ENCODE results near the gene KRT82.

KRT82 gene

GRCh38 chr12:52401526-52401925, 4.6 kb downstream of the KRT82 start:
- POLR2A ChIA-PET: no interaction called here

GRCh38 chr12:52400906-52401305, 5.2 kb downstream of the KRT82 start:
- H3K27ac ChIP-seq (ENCODE audit: insufficient read depth in 1 of 2, low read depth in 1 of 2, low read length in 2 of 2, poor library complexity in 1 of 2, severe bottlenecking in 2 of 2): no peak overlapping the region
- no peaks in the 10 kb centered on the region for H3K9me3 ChIP-seq (ENCODE audit: control extremely low read depth in 1 of 5, control insufficient read depth in 4 of 5, insufficient read depth in 2 of 5, low read depth in 1 of 5, low read length in 4 of 5)
- H3K4me1 ChIP-seq (ENCODE audit: control extremely low read depth in 1 of 4, control insufficient read depth in 4 of 4, insufficient read depth in 4 of 4, low read length in 3 of 4): no peaks in the 10 kb centered on the region
- CTCF ChIA-PET: interaction anchor here (0.8 kb wide), 1 partner anchor 12 kb away, joined by 3 read pairs; no protein-coding TSS in a partner anchor
- POLR2A ChIA-PET: no interaction called here
- WGBS (ENCODE audit: insufficient coverage): 99% methylated on average over 8 of the region's 9 CpGs
- peaks cover 0 to 14% (median 3%) of the 10 kb centered on the region in 5 experiments for H3K27me3 ChIP-seq (replicated peaks in 2 of 5; ENCODE audit: control insufficient read depth in 4 of 5, insufficient read depth in 5 of 5, low read length in 4 of 5)
- H3K4me3 ChIP-seq (ENCODE audit: control insufficient read depth in 1 of 7, extremely low read depth in 1 of 7, insufficient read depth in 4 of 7, low read depth in 2 of 7, low read length in 6 of 7): no peak overlapping the region
- DNase-seq: no peak
- no peaks in the 10 kb centered on the region for H3K36me3 ChIP-seq (ENCODE audit: control insufficient read depth in 4 of 4, insufficient read depth in 4 of 4, low read length in 3 of 4)

More at GRCh38 chr12:52401526-52401925, 4.6 kb downstream of the KRT82 start:
- Histone ChIP-seq H3K27me3 (replicated peaks in 2 of 5; ENCODE audit: control insufficient read depth in 4 of 5, insufficient read depth in 5 of 5, low read length in 4 of 5) (peaks cover 0 to 14% (median 3%) of the 10 kb centered on the region in 5 experiments), H3K4me3 (ENCODE audit: control insufficient read depth in 1 of 7, extremely low read depth in 1 of 7, insufficient read depth in 4 of 7, low read depth in 2 of 7, low read length in 6 of 7) (no peak overlapping the region), H3K4me1 (ENCODE audit: control extremely low read depth in 1 of 4, control insufficient read depth in 4 of 4, insufficient read depth in 4 of 4, low read length in 3 of 4) (no peaks in the 10 kb centered on the region), H3K9me3 (ENCODE audit: control extremely low read depth in 1 of 5, control insufficient read depth in 4 of 5, insufficient read depth in 2 of 5, low read depth in 1 of 5, low read length in 4 of 5) (no peaks in the 10 kb centered on the region), H3K36me3 (ENCODE audit: control insufficient read depth in 4 of 4, insufficient read depth in 4 of 4, low read length in 3 of 4) (no peaks in the 10 kb centered on the region), H3K27ac (ENCODE audit: insufficient read depth in 1 of 2, low read depth in 1 of 2, low read length in 2 of 2, poor library complexity in 1 of 2, severe bottlenecking in 2 of 2) (no peak overlapping the region)
- no peak for DNase-seq
- WGBS (ENCODE audit: insufficient coverage): 95% methylated on average over 5 of the region's 5 CpGs
- CTCF ChIA-PET: interaction anchor here (0.8 kb wide), 1 partner anchor 12 kb away, joined by 3 read pairs; no protein-coding TSS in a partner anchor

GRCh38 chr12:52399756-52400155, 6.4 kb downstream of the KRT82 start:
- Histone ChIP-seq H3K4me1 (ENCODE audit: control extremely low read depth in 1 of 4, control insufficient read depth in 4 of 4, insufficient read depth in 4 of 4, low read length in 3 of 4) (no peaks in the 10 kb centered on the region), H3K4me3 (ENCODE audit: control insufficient read depth in 1 of 7, extremely low read depth in 1 of 7, insufficient read depth in 4 of 7, low read depth in 2 of 7, low read length in 6 of 7) (no peak overlapping the region), H3K27ac (ENCODE audit: insufficient read depth in 1 of 2, low read depth in 1 of 2, low read length in 2 of 2, poor library complexity in 1 of 2, severe bottlenecking in 2 of 2) (no peak overlapping the region), H3K27me3 (replicated peaks in 2 of 5; ENCODE audit: control insufficient read depth in 4 of 5, insufficient read depth in 5 of 5, low read length in 4 of 5) (peaks cover 0 to 11% (median 3%) of the 10 kb centered on the region in 5 experiments), H3K9me3 (ENCODE audit: control extremely low read depth in 1 of 5, control insufficient read depth in 4 of 5, insufficient read depth in 2 of 5, low read depth in 1 of 5, low read length in 4 of 5) (no peaks in the 10 kb centered on the region), H3K36me3 (ENCODE audit: control insufficient read depth in 4 of 4, insufficient read depth in 4 of 4, low read length in 3 of 4) (no peaks in the 10 kb centered on the region)
- ChIA-PET POLR2A (no interaction called here), CTCF (interaction anchor here (1.3 to 1.7 kb wide), 2 partner anchors 471 to 480 kb away, joined by 3 to 4 read pairs; no protein-coding TSS in a partner anchor)
- over 99% methylated on average over 16 of the region's 16 CpGs for WGBS (ENCODE audit: insufficient coverage)
- no peak for DNase-seq

GRCh38 chr12:52398176-52398575, 8.0 kb downstream of the KRT82 start:
- Histone ChIP-seq H3K4me1 (ENCODE audit: control extremely low read depth in 1 of 4, control insufficient read depth in 4 of 4, insufficient read depth in 4 of 4, low read length in 3 of 4) (no peaks in the 10 kb centered on the region), H3K36me3 (ENCODE audit: control insufficient read depth in 4 of 4, insufficient read depth in 4 of 4, low read length in 3 of 4) (no peaks in the 10 kb centered on the region), H3K27ac (ENCODE audit: insufficient read depth in 1 of 2, low read depth in 1 of 2, low read length in 2 of 2, poor library complexity in 1 of 2, severe bottlenecking in 2 of 2) (no peak overlapping the region), H3K4me3 (ENCODE audit: control insufficient read depth in 1 of 7, extremely low read depth in 1 of 7, insufficient read depth in 4 of 7, low read depth in 2 of 7, low read length in 6 of 7) (no peak overlapping the region), H3K9me3 (ENCODE audit: control extremely low read depth in 1 of 5, control insufficient read depth in 4 of 5, insufficient read depth in 2 of 5, low read depth in 1 of 5, low read length in 4 of 5) (no peaks in the 10 kb centered on the region), H3K27me3 (replicated peaks in 2 of 5; ENCODE audit: control insufficient read depth in 4 of 5, insufficient read depth in 5 of 5, low read length in 4 of 5) (peaks cover 0 to 6% (median 3%) of the 10 kb centered on the region in 5 experiments)
- DNase-seq: peak in 2 of 3 donors; percentile 13 to 27
- WGBS (ENCODE audit: insufficient coverage): 100% methylated on average over 1 of the region's 1 CpG
- ChIA-PET CTCF (interaction anchor here (0.6 to 2.1 kb wide), 4 partner anchors 8 to 484 kb away, joined by 3 to 9 read pairs (median 4); partner anchors contain the start of gene KRT82), POLR2A (no interaction called here)

- H3K36me3 ChIP-seq (ENCODE audit: control insufficient read depth in 4 of 4, insufficient read depth in 4 of 4, low read length in 3 of 4): no peaks in the 10 kb centered on the region
- ChIA-PET POLR2A (no interaction called here), CTCF (interaction anchor here (1.1 to 3.6 kb wide), 4 partner anchors 9 to 483 kb away, joined by 3 to 16 read pairs (median 6); partner anchors contain the start of genes KRT82 and KRT84)
- H3K4me3 ChIP-seq (ENCODE audit: control insufficient read depth in 1 of 7, extremely low read depth in 1 of 7, insufficient read depth in 4 of 7, low read depth in 2 of 7, low read length in 6 of 7): no peak overlapping the region
- no peak for DNase-seq
- no peaks in the 10 kb centered on the region for H3K4me1 ChIP-seq (ENCODE audit: control extremely low read depth in 1 of 4, control insufficient read depth in 4 of 4, insufficient read depth in 4 of 4, low read length in 3 of 4)
- no peaks in the 10 kb centered on the region for H3K9me3 ChIP-seq (ENCODE audit: control extremely low read depth in 1 of 5, control insufficient read depth in 4 of 5, insufficient read depth in 2 of 5, low read depth in 1 of 5, low read length in 4 of 5)
- WGBS (ENCODE audit: insufficient coverage): 91% methylated on average over 8 of the region's 8 CpGs
- peaks cover 0 to 5% (median 3%) of the 10 kb centered on the region in 5 experiments for H3K27me3 ChIP-seq (replicated peaks in 2 of 5; ENCODE audit: control insufficient read depth in 4 of 5, insufficient read depth in 5 of 5, low read length in 4 of 5)
- no peak overlapping the region for H3K27ac ChIP-seq (ENCODE audit: insufficient read depth in 1 of 2, low read depth in 1 of 2, low read length in 2 of 2, poor library complexity in 1 of 2, severe bottlenecking in 2 of 2)
Measured at GRCh38 chr12:52396656-52397055, 9.5 kb downstream of the KRT82 start.

- no peak overlapping the region for H3K4me3 ChIP-seq (ENCODE audit: control insufficient read depth in 1 of 7, extremely low read depth in 1 of 7, insufficient read depth in 4 of 7, low read depth in 2 of 7, low read length in 6 of 7)
- WGBS (ENCODE audit: insufficient coverage): 79% methylated on average over 20 of the region's 20 CpGs
- H3K27ac ChIP-seq (ENCODE audit: insufficient read depth in 1 of 2, low read depth in 1 of 2, low read length in 2 of 2, poor library complexity in 1 of 2, severe bottlenecking in 2 of 2): no peak overlapping the region
- no peaks in the 10 kb centered on the region for H3K36me3 ChIP-seq (ENCODE audit: control insufficient read depth in 4 of 4, insufficient read depth in 4 of 4, low read length in 3 of 4)
- H3K27me3 ChIP-seq (replicated peaks in 2 of 5; ENCODE audit: control insufficient read depth in 4 of 5, insufficient read depth in 5 of 5, low read length in 4 of 5): peaks cover 0 to 5% (median 3%) of the 10 kb centered on the region in 5 experiments
- peak in 1 of 3 donors; percentile 17 for DNase-seq
- H3K9me3 ChIP-seq (ENCODE audit: control extremely low read depth in 1 of 5, control insufficient read depth in 4 of 5, insufficient read depth in 2 of 5, low read depth in 1 of 5, low read length in 4 of 5): no peaks in the 10 kb centered on the region
- POLR2A ChIA-PET: no interaction called here
- CTCF ChIA-PET: interaction anchor here (0.9 to 3.6 kb wide), 9 partner anchors 8 to 484 kb away, joined by 3 to 16 read pairs (median 4); partner anchors contain the start of genes KRT82 and KRT84
- H3K4me1 ChIP-seq (ENCODE audit: control extremely low read depth in 1 of 4, control insufficient read depth in 4 of 4, insufficient read depth in 4 of 4, low read length in 3 of 4): no peaks in the 10 kb centered on the region
Measured at GRCh38 chr12:52395761-52396434, 10.2 kb downstream of the KRT82 start.

GRCh38 chr12:52394836-52395405, 11.2 kb downstream of the KRT82 start:
- H3K4me1 ChIP-seq (ENCODE audit: control extremely low read depth in 1 of 4, control insufficient read depth in 4 of 4, insufficient read depth in 4 of 4, low read length in 3 of 4): no peaks in the 10 kb centered on the region
- CTCF ChIA-PET: interaction anchor here (0.8 to 3.6 kb wide), 10 partner anchors 9 to 490 kb away, joined by 3 to 16 read pairs (median 4); partner anchors contain the start of gene KRT84
- no peak overlapping the region for H3K4me3 ChIP-seq (ENCODE audit: control insufficient read depth in 1 of 7, extremely low read depth in 1 of 7, insufficient read depth in 4 of 7, low read depth in 2 of 7, low read length in 6 of 7)
- WGBS (ENCODE audit: insufficient coverage): 88% methylated on average over 13 of the region's 13 CpGs
- no peak overlapping the region for H3K27ac ChIP-seq (ENCODE audit: insufficient read depth in 1 of 2, low read depth in 1 of 2, low read length in 2 of 2, poor library complexity in 1 of 2, severe bottlenecking in 2 of 2)
- POLR2A ChIA-PET: interaction anchor here (0.6 kb wide), 1 partner anchor 239 kb away, joined by 3 read pairs; no protein-coding TSS in a partner anchor
- peaks cover 0 to 5% (median 3%) of the 10 kb centered on the region in 5 experiments for H3K27me3 ChIP-seq (replicated peaks in 2 of 5; ENCODE audit: control insufficient read depth in 4 of 5, insufficient read depth in 5 of 5, low read length in 4 of 5)
- no peaks in the 10 kb centered on the region for H3K9me3 ChIP-seq (ENCODE audit: control extremely low read depth in 1 of 5, control insufficient read depth in 4 of 5, insufficient read depth in 2 of 5, low read depth in 1 of 5, low read length in 4 of 5)
- no peak for DNase-seq
- no peaks in the 10 kb centered on the region for H3K36me3 ChIP-seq (ENCODE audit: control insufficient read depth in 4 of 4, insufficient read depth in 4 of 4, low read length in 3 of 4)

All from common myeloid progenitor, CD34-positive (primary cell).